GM21619 (cell line): Measurements from ENCODE around the gene SLC16A7.
"Not testable (repeated sequence)": the region's sequence is repeated elsewhere in the genome, so short reads cannot be mapped to it uniquely, and the experiment has no call there.

Source experiments
- ATAC-seq: cut with Tn5 transposase; IDR thresholded peaks from one replicate; pipeline ENCODE4 v1.9.1; 2021; ENCODE audit not compliant: unreplicated experiment

SLC16A7 gene

GRCh38 chr12:59595883-59596540, at the start of gene SLC16A7:
SLC16A7 (plus strand) TSS chr12:59596029; CDS start chr12:59704802, 108,773 bp downstream.
- peak; percentile 56 for ATAC-seq

GRCh38 chr12:59548930-59549329, 46.9 kb upstream of the SLC16A7 start:
- ATAC-seq, result no peak

GRCh38 chr12:59559696-59560095, 36.1 kb upstream of the SLC16A7 start:
- no peak for ATAC-seq

- ATAC-seq, result no peak
These were observed 25.7 kb upstream of the SLC16A7 start for GRCh38 chr12:59570145-59570544.

GRCh38 chr12:59574406-59574805, 21.4 kb upstream of the SLC16A7 start:
- ATAC-seq, result no peak

- ATAC-seq, result no peak
These were observed 20.0 kb upstream of the SLC16A7 start for GRCh38 chr12:59575826-59576225.

- ATAC-seq, result no peak
These were observed 17.6 kb upstream of the SLC16A7 start for GRCh38 chr12:59578254-59578653.

- no peak for ATAC-seq
These were observed 16.2 kb upstream of the SLC16A7 start for GRCh38 chr12:59579631-59580030.

- ATAC-seq, result no peak
These were observed 15.8 kb upstream of the SLC16A7 start for GRCh38 chr12:59580050-59580449.

- no peak for ATAC-seq
These were observed 12.7 kb upstream of the SLC16A7 start for GRCh38 chr12:59583003-59583712.

GRCh38 chr12:59587710-59588109, 8.1 kb upstream of the SLC16A7 start:
- ATAC-seq, result no peak

- ATAC-seq, result no peak
These were observed 2.1 kb upstream of the SLC16A7 start for GRCh38 chr12:59593761-59594160.

- ATAC-seq, result no peak
These were observed 807 bp upstream of the SLC16A7 start for GRCh38 chr12:59594943-59595500.

- no peak for ATAC-seq
These were observed 305 bp upstream of the SLC16A7 start for GRCh38 chr12:59595565-59595882.

GRCh38 chr12:59597385-59597781, 1.6 kb downstream of the SLC16A7 start:
- peak; percentile 53 for ATAC-seq

- ATAC-seq, result no peak
These were observed 4.3 kb downstream of the SLC16A7 start for GRCh38 chr12:59600171-59600570.

- ATAC-seq, result no peak
These were observed 7.9 kb downstream of the SLC16A7 start for GRCh38 chr12:59603754-59604153.

- ATAC-seq, result not testable (repeated sequence)
These were observed 17.1 kb downstream of the SLC16A7 start for GRCh38 chr12:59612823-59613434.

GRCh38 chr12:59615392-59616165, 19.8 kb downstream of the SLC16A7 start:
- ATAC-seq, result no peak

GRCh38 chr12:59619461-59620240, 23.8 kb downstream of the SLC16A7 start:
- no peak for ATAC-seq
